B cell (primary cell): ENCODE results near the gene P2RX6. TPM values are rescaled to one million over a fixed set of nuclear protein-coding genes. Genes with fewer than 3 reads are reported as not detected.

Experiments used
- ATAC-seq: fragments of 200-7000 bp; cut with Tn5 transposase; one replicate; pipeline ENCODE4 v1.10.0; 2021; ENCODE audit warnings: low read depth, mild to moderate bottlenecking, moderate number of reproducible peaks, moderate library complexity
- CTCF ChIA-PET: fragments of 350-600 bp; sonication (Branson Sonifier 250); formaldehyde crosslinking; loops from one replicate; lab custom pipeline; 2021; ENCODE audit warnings: antibody characterized with exemption, inconsistent platforms; lab: Charles Lee
- POLR2A ChIA-PET: fragments of 350-600 bp; sonication (Branson Sonifier 250); formaldehyde crosslinking; loops from one replicate; lab custom pipeline; 2021; ENCODE audit warnings: antibody characterized with exemption; lab: Charles Lee
- DNase-seq: peaks from one replicate; pipeline ENCODE4 v3.0.0; 2013
- H2AFZ ChIP-seq: 2 replicates; pipeline ENCODE4 v1.6.1; 2012; ENCODE audit warnings: mild to moderate bottlenecking, low read depth, low read length; ENCODE audit not compliant: insufficient read depth, poor library complexity, severe bottlenecking
- H3K27ac ChIP-seq, 2 donors: 1 replicate in 1 of 2; 2 replicates in 1 of 2; pipeline ENCODE4 v1.5.1; 2012 to 2013; ENCODE audit warnings: low read length in 2 of 2, mild to moderate bottlenecking in 2 of 2, moderate library complexity in 1 of 2
- H3K27me3 ChIP-seq, 4 experiments: fragments of 200-600 bp in 1 of 4; sonication (generic) in 1 of 4; replicated peaks in 1 of 4; 1 replicate in 2 of 4; 2 replicates in 2 of 4; pipeline versions ENCODE4 v1.6.1 to v1.7.0; 2013 to 2016; ENCODE audit warnings: low read length in 3 of 4, mild to moderate bottlenecking in 2 of 4, mixed read lengths in 1 of 4, moderate library complexity in 1 of 4; ENCODE audit not compliant: insufficient read depth in 4 of 4, control insufficient read depth in 3 of 4; ENCODE audit errors: control extremely low read depth in 1 of 4
- H3K36me3 ChIP-seq, 2 experiments: replicated peaks in 1 of 2; 1 replicate in 1 of 2; 2 replicates in 1 of 2; pipeline versions ENCODE4 v1.6.1 to v1.7.1; 2013; ENCODE audit warnings: low read length in 1 of 2; ENCODE audit not compliant: insufficient read depth in 2 of 2, control insufficient read depth in 1 of 2; ENCODE audit errors: control extremely low read depth in 1 of 2, extremely low read depth in 1 of 2
- H3K4me1 ChIP-seq, 2 donors: fragments of 200-600 bp in 1 of 2; sonication (generic) in 1 of 2; 1 replicate in 1 of 2; 2 replicates in 1 of 2; pipeline versions ENCODE4 v1.5.1 to v1.6.1; 2013 to 2017; ENCODE audit warnings: low read length in 2 of 2; ENCODE audit not compliant: control insufficient read depth in 2 of 2, insufficient read depth in 2 of 2
- H3K4me2 ChIP-seq: replicated peaks from 2 replicates; pipeline ENCODE3; 2012; ENCODE audit warnings: mild to moderate bottlenecking, low read depth, low read length; ENCODE audit not compliant: poor library complexity, severe bottlenecking
- H3K4me3 ChIP-seq, 5 experiments: fragments of 200-600 bp in 1 of 5; sonication (generic) in 1 of 5; 1 replicate in 3 of 5; 2 replicates in 2 of 5; pipeline versions ENCODE4 v1.5.1 to v1.7.0; 2011 to 2016; ENCODE audit warnings: low read length in 4 of 5, mild to moderate bottlenecking in 4 of 5, low read depth in 2 of 5, control low read depth in 1 of 5, moderate library complexity in 1 of 5; ENCODE audit not compliant: insufficient read depth in 1 of 5; ENCODE audit errors: control extremely low read depth in 1 of 5, extremely low read depth in 1 of 5
- H3K79me2 ChIP-seq: fragments of 200-600 bp; sonication (generic); one replicate; pipeline ENCODE4 v1.6.0; 2016; ENCODE audit warnings: low read length; ENCODE audit not compliant: control insufficient read depth, insufficient read depth
- H3K9ac ChIP-seq: fragments of 200-600 bp; sonication (generic); 2 replicates; pipeline ENCODE4 v1.6.1; 2017; ENCODE audit warnings: mild to moderate bottlenecking, low read length, moderate library complexity
- H3K9me3 ChIP-seq, 3 donors: one replicate each; pipeline versions ENCODE4 v1.6.1 to v1.7.1; 2013; ENCODE audit warnings: low read length in 2 of 3; ENCODE audit not compliant: control insufficient read depth in 2 of 3, insufficient read depth in 1 of 3; ENCODE audit errors: control extremely low read depth in 1 of 3
- H4K20me1 ChIP-seq: 2 replicates; pipeline ENCODE4 v1.6.0; 2012; ENCODE audit warnings: mild to moderate bottlenecking, low read length; ENCODE audit not compliant: insufficient read depth, control insufficient read depth, poor library complexity, severe bottlenecking
- H3K27ac Mint-ChIP-seq: one replicate; pipeline ENCODE4 v1.8.0; 2021; ENCODE audit warnings: mixed read lengths
- H3K27me3 Mint-ChIP-seq: one replicate; pipeline ENCODE4 v1.8.0; 2021; ENCODE audit warnings: mixed read lengths
- H3K4me1 Mint-ChIP-seq: one replicate; pipeline ENCODE4 v1.8.0; 2021; ENCODE audit warnings: mixed read lengths
- H3K4me3 Mint-ChIP-seq: one replicate; pipeline ENCODE4 v1.8.0; 2021; ENCODE audit warnings: mixed read lengths
- H3K9me3 Mint-ChIP-seq: one replicate; pipeline ENCODE4 v1.8.0; 2022; ENCODE audit warnings: mixed read lengths; ENCODE audit not compliant: insufficient read depth
- EZH2 ChIP-seq: IDR thresholded peaks from 2 replicates; pipeline ENCODE4 v1.6.1; 2012; ENCODE audit warnings: borderline replicate concordance, low read depth, mild to moderate bottlenecking, moderate library complexity, low read length; ENCODE audit not compliant: insufficient read depth, poor library complexity, severe bottlenecking
- WGBS: methylation state at CpG from one replicate; pipeline ENCODE4 v1.1.5; 2013; ENCODE audit warnings: missing lambda C conversion rate; ENCODE audit not compliant: insufficient coverage; 5-methylcytosine and 5-hydroxymethylcytosine counted together
- intact Hi-C: fragments of 100-400 bp; cut with micrococcal nuclease; formaldehyde crosslinking; loops from one replicate; pipeline ENCODE4 v1.10.0; 2022
- polyA plus RNA-seq: library from polyadenylated mRNA; depleted of rRNA; stranded (reverse); fragments of >200 nt; gene quantifications from 2 replicates; pipeline ENCODE4 v1.2.3, GENCODE V29; 2012
- total RNA-seq, 2 donors: library from RNA; stranded (reverse); fragments of 120-200 nt in 1 of 2; gene quantifications; 1 replicate in 1 of 2; 2 replicates in 1 of 2; pipeline versions ENCODE4 v1.2.3 to v1.2.4, GENCODE V29; 2013 to 2022
- TF ChIP-seq, protein P1 (sequence below): fragments of 200-600 bp; IDR thresholded peaks from one replicate; pipeline ENCODE4 v1.8.0; 2022; ENCODE audit warnings: antibody characterized with exemption, mild to moderate bottlenecking

P2RX6 gene
- total and polyA plus RNA-seq, 2 donors (not counting 1 experiment from before 2014, with no cell fraction given) = 0.49 to 0.79 TPM

- Histone ChIP-seq H3K9ac (no peak overlapping the region), H3K4me2 (no peak overlapping the region), H3K4me3 (no peak overlapping the region), H2AFZ (no peak overlapping the region), H3K27me3 (no peaks in the 10 kb centered on the region), H4K20me1 (no peaks in the 10 kb centered on the region), H3K27ac (no peak overlapping the region), H3K36me3 (peaks cover 0 to 23% of the 10 kb centered on the region in 2 experiments), H3K9me3 (no peaks in the 10 kb centered on the region), H3K4me1 (no peaks in the 10 kb centered on the region), H3K79me2 (no peaks in the 10 kb centered on the region)
- ChIA-PET POLR2A (no interaction called here), CTCF (no interaction called here)
- no peak for DNase-seq
- intact Hi-C loops = no loop called here
- no peak for TF ChIP-seq EZH2
- TF ChIP-seq, protein P1, sequence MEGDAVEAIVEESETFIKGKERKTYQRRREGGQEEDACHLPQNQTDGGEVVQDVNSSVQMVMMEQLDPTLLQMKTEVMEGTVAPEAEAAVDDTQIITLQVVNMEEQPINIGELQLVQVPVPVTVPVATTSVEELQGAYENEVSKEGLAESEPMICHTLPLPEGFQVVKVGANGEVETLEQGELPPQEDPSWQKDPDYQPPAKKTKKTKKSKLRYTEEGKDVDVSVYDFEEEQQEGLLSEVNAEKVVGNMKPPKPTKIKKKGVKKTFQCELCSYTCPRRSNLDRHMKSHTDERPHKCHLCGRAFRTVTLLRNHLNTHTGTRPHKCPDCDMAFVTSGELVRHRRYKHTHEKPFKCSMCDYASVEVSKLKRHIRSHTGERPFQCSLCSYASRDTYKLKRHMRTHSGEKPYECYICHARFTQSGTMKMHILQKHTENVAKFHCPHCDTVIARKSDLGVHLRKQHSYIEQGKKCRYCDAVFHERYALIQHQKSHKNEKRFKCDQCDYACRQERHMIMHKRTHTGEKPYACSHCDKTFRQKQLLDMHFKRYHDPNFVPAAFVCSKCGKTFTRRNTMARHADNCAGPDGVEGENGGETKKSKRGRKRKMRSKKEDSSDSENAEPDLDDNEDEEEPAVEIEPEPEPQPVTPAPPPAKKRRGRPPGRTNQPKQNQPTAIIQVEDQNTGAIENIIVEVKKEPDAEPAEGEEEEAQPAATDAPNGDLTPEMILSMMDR = no peak
- no peak overlapping the region for H3K27ac Mint-ChIP-seq
- no peaks in the 10 kb centered on the region for H3K9me3 Mint-ChIP-seq
- no peaks in the 10 kb centered on the region for H3K27me3 Mint-ChIP-seq
- 92% methylated on average over 20 of the region's 21 CpGs for WGBS
- no peak for ATAC-seq
- no peaks in the 10 kb centered on the region for H3K4me1 Mint-ChIP-seq
- no peak overlapping the region for H3K4me3 Mint-ChIP-seq
These were observed 24.5 kb upstream of the P2RX6 start for GRCh38 chr22:20990184-20991180.
